HG03280 (cell line): ENCODE data around the gene ZNF385C.

Source experiments
- ATAC-seq: cut with Tn5 transposase; IDR thresholded peaks from one replicate; pipeline ENCODE4 v1.9.1; 2021; ENCODE audit warnings: mild to moderate bottlenecking, moderate library complexity; ENCODE audit not compliant: unreplicated experiment

Gene ZNF385C

GRCh38 chr17:42125565-42125964 lies 27.3 kb upstream of the ZNF385C start:
- ATAC-seq, result no peak

DNA sequence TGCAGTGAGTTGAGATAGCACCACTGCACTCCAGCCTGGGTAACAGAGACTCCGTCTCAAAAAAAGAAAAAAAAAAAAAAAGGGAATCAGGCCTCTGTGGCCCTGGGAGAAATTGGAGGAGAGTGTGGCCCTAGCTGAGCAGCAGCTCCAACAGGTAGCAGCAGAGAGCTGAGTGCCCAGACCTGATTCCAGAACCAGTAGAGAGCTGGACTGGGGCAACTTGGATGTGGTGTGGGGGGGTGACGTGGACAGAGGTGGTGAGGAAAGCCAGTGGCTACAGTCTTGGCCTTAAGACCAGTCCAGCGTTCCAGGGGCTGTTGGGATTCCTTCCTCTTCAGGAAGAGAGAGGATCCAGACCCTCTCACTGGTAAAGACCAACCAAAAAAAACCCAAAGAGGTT lies 26.0 kb upstream of the ZNF385C start:
- ATAC-seq, result no peak

GRCh38 chr17:42122371-42123303 lies 24.4 kb upstream of the ZNF385C start, which contains the start of gene HSPB9:
TSS of gene HSPB9 (plus strand) at chr17:42122804. CDS start at chr17:42122851, 47 bp downstream.
- ATAC-seq, result no peak

DNA sequence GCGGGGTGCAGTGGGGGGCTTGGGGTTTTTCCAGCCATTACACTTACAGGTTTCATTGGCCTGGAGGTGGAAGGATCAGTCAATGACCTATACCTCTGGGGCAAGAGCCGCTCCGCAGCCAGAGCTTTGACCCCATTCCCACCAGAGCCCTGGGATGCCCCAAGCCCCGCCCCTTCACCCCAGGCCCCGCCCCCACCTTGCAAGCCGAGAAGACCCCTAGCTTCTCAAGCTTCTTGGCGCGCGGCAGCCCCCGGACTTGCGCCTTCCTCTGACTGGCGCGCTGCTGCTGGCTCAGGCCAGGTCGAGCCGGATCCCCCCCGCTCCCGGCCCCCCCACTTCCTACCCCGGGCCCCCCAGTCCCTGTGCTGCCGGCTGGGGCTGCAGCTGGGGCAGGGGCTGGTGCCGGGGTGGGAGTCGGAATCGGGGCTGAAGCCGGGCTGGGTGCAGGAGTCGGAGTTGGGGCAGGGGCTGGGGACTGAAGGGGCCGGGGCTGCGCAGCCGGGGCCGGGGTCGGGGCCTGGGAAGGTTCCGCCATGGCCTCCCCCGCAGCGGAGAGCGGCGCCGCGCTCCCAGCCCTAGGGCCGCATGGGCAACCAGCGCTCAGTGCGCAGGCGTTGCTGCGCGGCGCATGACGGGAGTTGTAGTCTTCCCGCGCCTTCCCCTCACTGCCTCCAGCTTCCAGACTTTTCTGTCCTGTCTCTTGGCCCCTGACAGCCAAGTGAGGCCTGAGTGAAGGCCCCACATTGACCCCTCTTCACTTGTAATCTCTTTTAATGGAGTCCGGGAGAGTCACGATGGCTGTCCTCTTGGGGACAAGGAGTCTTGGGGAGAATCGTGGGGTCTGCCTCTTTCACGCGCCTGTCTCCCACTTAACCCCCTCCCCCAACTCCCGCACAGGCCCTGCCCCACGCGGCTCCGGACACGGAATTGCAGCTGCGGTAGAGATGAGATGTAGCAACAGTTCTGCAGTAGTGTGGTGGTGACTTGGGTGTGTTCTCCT lies 22.8 kb upstream of the ZNF385C start, which contains the start of gene KAT2A:
Gene KAT2A, minus strand, starts transcription at position 598 of the 1,000 bp plus-strand sequence. Its CDS starts 63 bp downstream, at position 535.
- ATAC-seq, result peak; percentile 78

GRCh38 chr17:42120161-42120769 lies 22.0 kb upstream of the ZNF385C start:
- ATAC-seq, result no peak

- ATAC-seq, result no peak
These were observed 21.0 kb upstream of the ZNF385C start for GRCh38 chr17:42119301-42119700.

GRCh38 chr17:42118545-42118944 lies 20.3 kb upstream of the ZNF385C start:
- no peak for ATAC-seq

- ATAC-seq, result no peak
These were observed 19.8 kb upstream of the ZNF385C start for GRCh38 chr17:42118126-42118510.

- ATAC-seq, result no peak
These were observed 19.3 kb upstream of the ZNF385C start for GRCh38 chr17:42117397-42118125.

DNA sequence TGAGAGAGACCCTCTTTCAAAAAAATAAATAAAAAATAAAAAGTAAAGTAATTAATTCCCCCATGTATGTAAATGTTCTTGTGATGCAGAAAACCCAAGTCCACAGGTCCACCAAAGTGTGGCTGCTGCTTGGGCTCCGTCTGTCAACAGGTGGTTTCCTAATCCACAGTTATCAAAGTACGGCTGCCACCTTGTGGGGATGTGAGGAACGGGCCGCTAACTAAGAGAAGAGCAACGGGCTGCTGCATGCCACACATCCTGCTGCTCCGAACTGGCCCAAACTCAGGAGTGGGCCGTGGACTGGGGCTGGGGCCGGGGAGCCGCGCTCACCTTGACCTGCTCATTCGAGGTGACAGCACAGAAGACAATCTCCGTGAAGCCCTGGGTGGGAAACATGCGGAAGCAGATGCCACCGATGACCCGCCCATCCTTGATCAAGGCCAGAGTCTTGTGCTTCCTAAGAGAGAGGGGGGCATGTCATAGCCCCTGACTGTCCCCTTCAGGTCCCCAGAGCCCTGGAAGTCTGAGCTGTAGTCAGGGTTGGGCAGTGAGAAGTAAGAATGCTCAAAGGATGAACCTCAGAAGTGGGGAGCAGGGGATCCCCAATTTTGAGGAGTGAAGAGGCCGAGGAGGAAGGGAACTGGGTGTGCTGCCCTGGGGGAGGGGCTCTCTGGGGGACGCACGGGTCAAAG lies 18.6 kb upstream of the ZNF385C start:
- no peak for ATAC-seq

GRCh38 chr17:42114118-42114517 lies 15.8 kb upstream of the ZNF385C start:
- no peak for ATAC-seq

DNA sequence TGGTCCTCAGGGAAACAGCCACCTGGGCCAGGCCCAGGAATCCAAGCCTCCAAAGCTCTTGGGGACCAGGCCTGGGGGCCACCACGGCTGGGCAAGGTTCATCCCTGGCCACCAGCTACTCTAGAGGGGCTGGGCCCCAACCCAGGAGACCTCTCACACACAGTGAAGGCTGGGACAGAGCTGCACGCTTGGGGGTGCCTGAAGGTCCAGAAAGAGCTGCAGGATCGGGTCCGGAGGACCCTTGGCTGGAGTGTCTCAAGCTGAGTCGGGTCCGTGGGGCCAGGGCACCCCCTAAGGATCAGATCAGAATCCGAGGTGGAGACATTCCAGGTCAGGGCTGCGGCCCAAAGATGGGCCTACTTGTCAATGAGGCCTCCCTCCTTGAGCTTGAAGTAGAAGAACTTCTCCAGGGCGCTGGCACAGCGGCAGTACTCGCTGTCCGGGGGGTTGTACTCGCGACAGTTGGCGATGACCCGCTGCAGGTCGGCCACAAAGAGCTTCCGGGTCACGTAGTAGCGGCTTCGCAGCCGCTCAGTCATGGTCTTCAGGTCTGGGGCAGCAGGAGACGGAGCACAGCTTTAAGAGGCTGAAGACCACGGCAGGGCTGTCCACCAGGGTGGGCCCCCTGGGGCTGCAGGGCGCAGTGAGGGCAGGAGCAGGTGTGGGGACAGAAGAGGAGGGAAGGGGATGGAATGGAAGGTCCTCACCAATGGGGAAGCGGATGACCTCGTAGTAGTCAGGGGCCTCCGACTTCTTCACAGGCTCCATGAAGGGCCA lies 15.2 kb upstream of the ZNF385C start:
- no peak for ATAC-seq

- peak; percentile 65 for ATAC-seq
These were observed 14.4 kb upstream of the ZNF385C start, which contains the start of gene DHX58 for GRCh38 chr17:42112552-42113176. TSS of gene DHX58 (minus strand) at chr17:42112714. CDS start at chr17:42111892, 822 bp downstream.

GRCh38 chr17:42111871-42112551 lies 13.7 kb upstream of the ZNF385C start:
- ATAC-seq, result peak; percentile 2

- no peak for ATAC-seq
These were observed 13.0 kb upstream of the ZNF385C start for GRCh38 chr17:42111265-42111636.

DNA sequence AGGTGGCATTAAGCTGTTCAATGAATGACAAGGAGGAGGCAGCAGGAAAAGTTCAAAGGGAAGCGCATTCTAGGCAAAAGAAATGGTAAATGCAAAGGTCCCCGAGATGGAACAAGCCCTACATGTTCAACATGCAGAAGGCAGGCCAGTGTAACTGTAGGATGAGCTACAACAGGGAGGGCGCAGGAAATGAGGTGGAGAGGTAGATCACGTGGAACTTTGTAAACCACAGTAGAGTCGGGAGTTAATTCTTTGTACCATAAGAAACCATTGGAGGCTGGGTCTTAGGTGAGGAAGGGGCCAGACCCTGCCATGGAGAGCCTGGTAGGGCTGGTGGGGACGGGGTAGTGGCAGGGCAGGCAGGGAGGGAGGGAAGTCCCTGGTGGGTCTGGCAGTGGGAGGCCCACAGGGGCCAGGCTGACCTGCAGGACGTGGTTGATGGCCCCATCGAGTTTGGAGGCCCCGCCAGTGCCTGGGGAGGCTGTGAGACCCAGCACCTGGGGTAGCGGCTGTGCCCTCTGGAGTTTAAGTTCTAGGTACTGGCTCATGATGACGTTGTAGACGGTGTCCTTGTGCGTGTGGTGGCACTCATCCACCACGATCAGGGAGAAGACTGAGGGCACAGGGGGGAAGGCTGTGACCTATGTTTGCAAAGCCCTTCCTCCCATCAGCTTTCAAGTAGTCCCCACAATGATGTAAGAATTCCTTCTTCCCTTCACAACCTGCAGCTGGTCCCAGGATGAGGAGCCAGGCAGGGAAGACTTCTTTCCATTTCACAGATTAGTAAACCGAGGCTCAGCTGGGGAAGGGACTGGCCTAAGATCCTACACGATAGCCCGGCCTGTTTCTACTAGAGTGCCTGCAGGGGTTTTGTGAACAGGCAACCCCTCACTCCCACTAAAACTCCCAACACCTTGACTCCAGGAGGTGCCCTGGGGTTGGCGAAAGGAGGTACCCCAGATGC lies 12.3 kb upstream of the ZNF385C start:
- ATAC-seq, result no peak

- ATAC-seq, result no peak
These were observed 10.8 kb upstream of the ZNF385C start for GRCh38 chr17:42109086-42109485.
